Measurements from ENCODE around the gene POMC. TPM values are rescaled to one million over a fixed set of nuclear protein-coding genes. Genes with fewer than 3 reads are reported as not detected.
A peak's percentile ranks its signal among the peaks of the same experiment; 100 is the strongest.
"Not testable (repeated sequence)": the region's sequence is repeated elsewhere in the genome, so short reads cannot be mapped to it uniquely, and the experiment has no call there.

Gene POMC
- total RNA-seq, 1 donor, result 2.2 TPM

DNA sequence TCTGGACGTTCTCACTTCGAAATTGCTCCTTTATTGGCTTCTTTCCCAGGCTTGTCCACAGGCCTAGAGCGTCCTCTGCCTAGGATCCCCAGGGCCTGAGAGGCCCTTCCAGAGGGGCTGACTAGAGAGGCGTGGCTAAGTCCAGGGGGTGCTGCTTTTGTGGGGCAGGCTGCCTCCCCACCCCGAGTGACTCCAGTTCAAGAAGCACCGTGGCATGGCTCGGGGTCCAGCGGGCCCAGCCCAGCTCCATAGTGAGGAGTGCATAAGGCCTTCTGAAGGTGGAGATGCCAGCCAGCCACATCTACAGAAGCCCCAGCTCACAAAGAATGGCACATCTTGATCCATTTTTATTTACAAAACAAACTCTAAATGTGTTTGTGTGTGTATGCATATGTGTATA, 44.8 kb upstream of the POMC start:
- no peak overlapping the region for H3K4me2 ChIP-seq (ENCODE audit: insufficient read depth, low read length)
- H3K27ac ChIP-seq (ENCODE audit: low read depth, low read length), result no peak overlapping the region
- H3K27me3 ChIP-seq (ENCODE audit: insufficient read depth, low read length), result no peaks in the 10 kb centered on the region
- H3K36me3 ChIP-seq (ENCODE audit: insufficient read depth, low read length), result no peaks in the 10 kb centered on the region
- TF ChIP-seq, protein P1, sequence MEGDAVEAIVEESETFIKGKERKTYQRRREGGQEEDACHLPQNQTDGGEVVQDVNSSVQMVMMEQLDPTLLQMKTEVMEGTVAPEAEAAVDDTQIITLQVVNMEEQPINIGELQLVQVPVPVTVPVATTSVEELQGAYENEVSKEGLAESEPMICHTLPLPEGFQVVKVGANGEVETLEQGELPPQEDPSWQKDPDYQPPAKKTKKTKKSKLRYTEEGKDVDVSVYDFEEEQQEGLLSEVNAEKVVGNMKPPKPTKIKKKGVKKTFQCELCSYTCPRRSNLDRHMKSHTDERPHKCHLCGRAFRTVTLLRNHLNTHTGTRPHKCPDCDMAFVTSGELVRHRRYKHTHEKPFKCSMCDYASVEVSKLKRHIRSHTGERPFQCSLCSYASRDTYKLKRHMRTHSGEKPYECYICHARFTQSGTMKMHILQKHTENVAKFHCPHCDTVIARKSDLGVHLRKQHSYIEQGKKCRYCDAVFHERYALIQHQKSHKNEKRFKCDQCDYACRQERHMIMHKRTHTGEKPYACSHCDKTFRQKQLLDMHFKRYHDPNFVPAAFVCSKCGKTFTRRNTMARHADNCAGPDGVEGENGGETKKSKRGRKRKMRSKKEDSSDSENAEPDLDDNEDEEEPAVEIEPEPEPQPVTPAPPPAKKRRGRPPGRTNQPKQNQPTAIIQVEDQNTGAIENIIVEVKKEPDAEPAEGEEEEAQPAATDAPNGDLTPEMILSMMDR (IDR thresholded peaks at IDR 0.05; ENCODE audit: extremely low read depth, low read depth, low read length), result no peak
- H3K4me1 ChIP-seq (ENCODE audit: insufficient read depth, low read length), result no peaks in the 10 kb centered on the region
- H3K4me3 ChIP-seq (ENCODE audit: insufficient read depth, low read length), result no peak overlapping the region
- no peaks in the 10 kb centered on the region for H4K20me1 ChIP-seq (ENCODE audit: insufficient read depth, low read length)
- no peaks in the 10 kb centered on the region for H3K9me3 ChIP-seq (ENCODE audit: low read depth, low read length)
- H3K79me2 ChIP-seq (ENCODE audit: insufficient read depth, low read length), result no peaks in the 10 kb centered on the region
- peak; percentile 36 for DNase-seq (ENCODE audit: insufficient read length, low spot score, missing footprints)
- H2AFZ ChIP-seq (ENCODE audit: low read length), result no peak overlapping the region

DNA sequence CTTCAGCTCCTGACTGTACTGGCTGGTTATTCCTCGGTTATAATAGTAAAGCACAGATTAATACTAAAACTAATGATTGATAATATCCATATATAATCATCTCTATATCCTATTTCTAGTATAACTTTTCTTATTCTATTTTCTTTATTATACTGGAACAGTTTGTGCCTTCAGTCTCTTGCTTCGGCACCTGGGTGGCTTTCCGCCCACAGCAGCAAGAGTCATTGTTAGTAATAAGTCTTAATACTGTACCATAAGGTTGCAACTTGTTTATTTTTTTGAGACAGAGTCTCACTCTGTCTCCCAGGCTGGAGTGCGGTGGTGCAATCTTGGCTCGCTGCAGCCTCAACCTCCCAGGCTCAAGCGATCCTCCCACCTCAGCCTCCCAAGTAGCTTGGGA, 42.5 kb upstream of the POMC start:
- not testable (repeated sequence) for H3K27ac ChIP-seq (ENCODE audit: low read depth, low read length); H3K4me2 ChIP-seq (ENCODE audit: insufficient read depth, low read length); H3K79me2 ChIP-seq (ENCODE audit: insufficient read depth, low read length); H3K4me1 ChIP-seq (ENCODE audit: insufficient read depth, low read length); H3K4me3 ChIP-seq (ENCODE audit: insufficient read depth, low read length); DNase-seq (ENCODE audit: insufficient read length, low spot score, missing footprints); H3K9me3 ChIP-seq (ENCODE audit: low read depth, low read length); H3K36me3 ChIP-seq (ENCODE audit: insufficient read depth, low read length); H2AFZ ChIP-seq (ENCODE audit: low read length); H3K27me3 ChIP-seq (ENCODE audit: insufficient read depth, low read length); H4K20me1 ChIP-seq (ENCODE audit: insufficient read depth, low read length)

DNA sequence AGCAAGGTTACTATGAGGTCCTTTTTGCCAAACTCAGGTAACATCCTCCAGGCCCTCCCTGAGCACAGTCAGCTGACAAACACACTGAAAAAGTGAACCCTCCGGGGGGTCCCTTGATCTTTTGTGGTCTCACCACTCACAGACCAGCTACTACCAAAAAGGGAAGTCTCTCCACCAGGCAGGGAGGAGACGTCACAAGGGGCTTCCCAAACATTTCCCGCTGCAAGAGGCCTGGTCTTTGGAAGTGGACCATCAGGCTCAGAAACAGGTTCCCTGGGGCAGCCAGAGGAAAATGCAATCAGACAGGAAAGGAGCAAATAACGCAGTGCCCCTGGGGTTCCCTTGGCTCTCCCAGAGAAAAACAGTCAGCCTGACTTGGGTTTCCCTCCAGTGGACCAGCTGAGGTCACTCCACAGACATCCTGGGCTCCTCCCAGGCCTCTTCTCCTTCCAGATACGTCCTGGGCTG, 38.7 kb upstream of the POMC start:
- no peaks in the 10 kb centered on the region for H3K79me2 ChIP-seq (ENCODE audit: insufficient read depth, low read length)
- H3K4me2 ChIP-seq (ENCODE audit: insufficient read depth, low read length), result no peak overlapping the region
- H4K20me1 ChIP-seq (ENCODE audit: insufficient read depth, low read length), result no peaks in the 10 kb centered on the region
- H3K27me3 ChIP-seq (ENCODE audit: insufficient read depth, low read length), result no peaks in the 10 kb centered on the region
- H2AFZ ChIP-seq (ENCODE audit: low read length), result peak overlapping the region; percentile 37
- TF ChIP-seq, protein P1 (IDR thresholded peaks at IDR 0.05; ENCODE audit: extremely low read depth, low read depth, low read length), result no peak
- no peak overlapping the region for H3K27ac ChIP-seq (ENCODE audit: low read depth, low read length)
- DNase-seq (ENCODE audit: insufficient read length, low spot score, missing footprints), result peak; percentile 68
- H3K9me3 ChIP-seq (ENCODE audit: low read depth, low read length), result no peaks in the 10 kb centered on the region
- no peaks in the 10 kb centered on the region for H3K36me3 ChIP-seq (ENCODE audit: insufficient read depth, low read length)
- H3K4me3 ChIP-seq (ENCODE audit: insufficient read depth, low read length), result no peak overlapping the region
- H3K4me1 ChIP-seq (ENCODE audit: insufficient read depth, low read length), result no peaks in the 10 kb centered on the region

DNA sequence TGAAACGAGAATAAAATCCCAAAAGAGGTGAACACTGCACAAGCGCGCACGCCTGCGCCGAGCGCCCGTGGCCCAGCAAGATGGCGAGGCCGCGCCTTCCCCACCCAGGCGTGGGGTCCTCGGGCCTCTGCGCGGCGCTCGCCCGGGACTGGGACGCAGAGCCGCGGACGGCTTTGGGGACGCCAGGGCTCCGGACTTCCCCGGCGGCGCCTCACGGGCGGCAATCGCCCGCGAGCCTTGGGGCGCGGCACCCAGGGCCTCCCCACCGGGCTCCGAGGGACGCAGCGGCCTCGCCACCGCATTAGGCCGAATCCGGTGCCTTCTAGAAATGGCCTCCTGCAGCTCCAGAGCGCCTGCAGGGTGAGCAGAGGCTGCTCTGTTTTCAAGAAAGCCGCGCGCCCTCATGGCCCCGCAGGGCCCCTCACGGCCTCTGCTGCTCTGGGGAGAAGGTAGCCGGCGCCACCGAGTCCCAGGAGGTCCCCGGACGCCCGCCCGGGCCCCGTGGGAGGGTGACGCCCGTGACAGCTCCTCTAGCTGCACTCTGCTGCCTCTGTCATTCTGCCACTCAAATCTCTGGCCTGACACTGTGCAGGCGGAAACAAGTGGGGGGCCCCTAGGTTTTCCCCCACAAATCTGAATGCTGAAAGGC, 35.9 kb upstream of the POMC start:
- Histone ChIP-seq H3K4me2 (ENCODE audit: insufficient read depth, low read length) (no peak overlapping the region), H3K27ac (ENCODE audit: low read depth, low read length) (no peak overlapping the region), H3K27me3 (ENCODE audit: insufficient read depth, low read length) (no peaks in the 10 kb centered on the region), H3K4me3 (ENCODE audit: insufficient read depth, low read length) (peak overlapping the region; percentile 50), H3K36me3 (ENCODE audit: insufficient read depth, low read length) (no peaks in the 10 kb centered on the region), H4K20me1 (ENCODE audit: insufficient read depth, low read length) (no peaks in the 10 kb centered on the region), H2AFZ (ENCODE audit: low read length) (peak overlapping the region; percentile 70), H3K4me1 (ENCODE audit: insufficient read depth, low read length) (no peaks in the 10 kb centered on the region), H3K79me2 (ENCODE audit: insufficient read depth, low read length) (no peaks in the 10 kb centered on the region), H3K9me3 (ENCODE audit: low read depth, low read length) (no peaks in the 10 kb centered on the region)
- peak; percentile 58 for DNase-seq (ENCODE audit: insufficient read length, low spot score, missing footprints)
- TF ChIP-seq, protein P1 (IDR thresholded peaks at IDR 0.05; ENCODE audit: extremely low read depth, low read depth, low read length), result no peak
